ENCODE data around the gene C1RL.

Gene C1RL

DNA sequence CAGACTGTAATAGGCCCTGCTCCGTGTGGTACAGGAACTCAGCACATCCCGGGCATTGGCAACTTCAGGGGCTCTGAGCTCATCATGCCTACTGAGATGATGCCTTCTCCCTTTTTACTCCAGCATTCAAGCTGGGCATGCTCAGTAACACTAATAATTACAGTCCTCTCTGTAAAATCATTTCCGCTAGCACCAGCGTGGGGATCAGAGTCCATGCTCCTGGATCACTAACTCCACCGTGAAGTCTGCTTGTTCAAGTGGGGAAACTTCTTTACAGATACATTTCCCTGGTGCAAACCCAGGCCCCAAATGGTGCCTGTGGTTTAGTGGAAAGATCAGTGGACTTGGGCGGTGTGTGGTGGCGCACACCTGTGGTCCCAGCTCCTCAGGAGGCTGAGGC lies 37.9 kb upstream of the C1RL start:
- Histone ChIP-seq H3K4me3 (replicated peaks; ENCODE audit: insufficient read depth, low read length) (no peak overlapping the region), H3K27me3 (ENCODE audit: insufficient read depth, poor library complexity, severe bottlenecking) (peaks cover 2% of the 10 kb centered on the region), H3K27ac (replicated peaks) (no peak overlapping the region)
- DNase-seq (ENCODE audit: low read depth in 1 of 2, low spot score in 1 of 2), result no peak
- TF ChIP-seq SPI1 (IDR thresholded peaks at IDR 0.05; ENCODE audit: borderline replicate concordance, low read depth) (no peak), GABPA (IDR thresholded peaks at IDR 0.05; ENCODE audit: low read depth) (no peak), CTCF (IDR thresholded peaks at IDR 0.05; ENCODE audit: insufficient read depth, low read length) (no peak), POLR2AphosphoS5 (IDR thresholded peaks at IDR 0.05; ENCODE audit: low read depth) (no peak)
- TF ChIP-seq, protein P1, sequence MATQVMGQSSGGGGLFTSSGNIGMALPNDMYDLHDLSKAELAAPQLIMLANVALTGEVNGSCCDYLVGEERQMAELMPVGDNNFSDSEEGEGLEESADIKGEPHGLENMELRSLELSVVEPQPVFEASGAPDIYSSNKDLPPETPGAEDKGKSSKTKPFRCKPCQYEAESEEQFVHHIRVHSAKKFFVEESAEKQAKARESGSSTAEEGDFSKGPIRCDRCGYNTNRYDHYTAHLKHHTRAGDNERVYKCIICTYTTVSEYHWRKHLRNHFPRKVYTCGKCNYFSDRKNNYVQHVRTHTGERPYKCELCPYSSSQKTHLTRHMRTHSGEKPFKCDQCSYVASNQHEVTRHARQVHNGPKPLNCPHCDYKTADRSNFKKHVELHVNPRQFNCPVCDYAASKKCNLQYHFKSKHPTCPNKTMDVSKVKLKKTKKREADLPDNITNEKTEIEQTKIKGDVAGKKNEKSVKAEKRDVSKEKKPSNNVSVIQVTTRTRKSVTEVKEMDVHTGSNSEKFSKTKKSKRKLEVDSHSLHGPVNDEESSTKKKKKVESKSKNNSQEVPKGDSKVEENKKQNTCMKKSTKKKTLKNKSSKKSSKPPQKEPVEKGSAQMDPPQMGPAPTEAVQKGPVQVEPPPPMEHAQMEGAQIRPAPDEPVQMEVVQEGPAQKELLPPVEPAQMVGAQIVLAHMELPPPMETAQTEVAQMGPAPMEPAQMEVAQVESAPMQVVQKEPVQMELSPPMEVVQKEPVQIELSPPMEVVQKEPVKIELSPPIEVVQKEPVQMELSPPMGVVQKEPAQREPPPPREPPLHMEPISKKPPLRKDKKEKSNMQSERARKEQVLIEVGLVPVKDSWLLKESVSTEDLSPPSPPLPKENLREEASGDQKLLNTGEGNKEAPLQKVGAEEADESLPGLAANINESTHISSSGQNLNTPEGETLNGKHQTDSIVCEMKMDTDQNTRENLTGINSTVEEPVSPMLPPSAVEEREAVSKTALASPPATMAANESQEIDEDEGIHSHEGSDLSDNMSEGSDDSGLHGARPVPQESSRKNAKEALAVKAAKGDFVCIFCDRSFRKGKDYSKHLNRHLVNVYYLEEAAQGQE (IDR thresholded peaks at IDR 0.05; ENCODE audit: insufficient replicate concordance, low read depth), result no peak

- no peak for DNase-seq (ENCODE audit: low read depth in 1 of 2, low spot score in 1 of 2)
- no peak overlapping the region for H3K4me3 ChIP-seq (replicated peaks; ENCODE audit: insufficient read depth, low read length)
- TF ChIP-seq GABPA (IDR thresholded peaks at IDR 0.05; ENCODE audit: low read depth) (no peak), SPI1 (IDR thresholded peaks at IDR 0.05; ENCODE audit: borderline replicate concordance, low read depth) (no peak), POLR2AphosphoS5 (IDR thresholded peaks at IDR 0.05; ENCODE audit: low read depth) (no peak), CTCF (IDR thresholded peaks at IDR 0.05; ENCODE audit: insufficient read depth, low read length) (no peak)
- TF ChIP-seq, protein P1 (IDR thresholded peaks at IDR 0.05; ENCODE audit: insufficient replicate concordance, low read depth), result no peak
- peaks cover 2% of the 10 kb centered on the region for H3K27me3 ChIP-seq (ENCODE audit: insufficient read depth, poor library complexity, severe bottlenecking)
- no peak overlapping the region for H3K27ac ChIP-seq (replicated peaks)
Measured at GRCh38 chr12:7146228-7146627, 37.2 kb upstream of the C1RL start.

GRCh38 chr12:7145671-7146070 lies 36.7 kb upstream of the C1RL start:
- DNase-seq (ENCODE audit: low read depth in 1 of 2, low spot score in 1 of 2), result no peak
- H3K4me3 ChIP-seq (replicated peaks; ENCODE audit: insufficient read depth, low read length), result no peak overlapping the region
- TF ChIP-seq POLR2AphosphoS5 (IDR thresholded peaks at IDR 0.05; ENCODE audit: low read depth), result no peak
- TF ChIP-seq, protein P1 (IDR thresholded peaks at IDR 0.05; ENCODE audit: insufficient replicate concordance, low read depth), result no peak
- TF ChIP-seq SPI1 (IDR thresholded peaks at IDR 0.05; ENCODE audit: borderline replicate concordance, low read depth), result no peak
- TF ChIP-seq GABPA (IDR thresholded peaks at IDR 0.05; ENCODE audit: low read depth), result no peak
- TF ChIP-seq CTCF (IDR thresholded peaks at IDR 0.05; ENCODE audit: insufficient read depth, low read length), result no peak
- peaks cover 2% of the 10 kb centered on the region for H3K27me3 ChIP-seq (ENCODE audit: insufficient read depth, poor library complexity, severe bottlenecking)
- H3K27ac ChIP-seq (replicated peaks), result no peak overlapping the region

Measured in HL-60 (cell line).